Measurements from ENCODE around the gene PNPLA2.

The PNPLA2 gene

GRCh38 chr11:818396-819128, at the start of gene PNPLA2:
Gene PNPLA2 (plus strand): TSS chr11:818914. CDS start chr11:819719, 805 bp downstream.
- FAIRE-seq (no peak), DNase-seq (ENCODE audit: low spot score) (no peak)

- no peak for DNase-seq (ENCODE audit: low spot score)
- FAIRE-seq: no peak
These were observed 48.6 kb upstream of the PNPLA2 start for GRCh38 chr11:769887-770641.

- FAIRE-seq: no peak
- DNase-seq (ENCODE audit: low spot score): no peak
These were observed 47.8 kb upstream of the PNPLA2 start for GRCh38 chr11:770642-771616.

GRCh38 chr11:771617-772204, 47.0 kb upstream of the PNPLA2 start:
- FAIRE-seq (no peak), DNase-seq (ENCODE audit: low spot score) (no peak)

- FAIRE-seq (no peak), DNase-seq (ENCODE audit: low spot score) (no peak)
These were observed 46.0 kb upstream of the PNPLA2 start for GRCh38 chr11:772429-773390.

GRCh38 chr11:773425-773824, 45.3 kb upstream of the PNPLA2 start:
- DNase-seq (ENCODE audit: low spot score): no peak
- FAIRE-seq: no peak

GRCh38 chr11:773830-774229, 44.9 kb upstream of the PNPLA2 start:
- FAIRE-seq: no peak
- no peak for DNase-seq (ENCODE audit: low spot score)

- no peak for DNase-seq (ENCODE audit: low spot score)
- FAIRE-seq: no peak
These were observed 43.7 kb upstream of the PNPLA2 start for GRCh38 chr11:774873-775592.

GRCh38 chr11:776263-776560, 42.5 kb upstream of the PNPLA2 start:
- DNase-seq (ENCODE audit: low spot score) (no peak), FAIRE-seq (no peak)

- FAIRE-seq: no peak
- DNase-seq (ENCODE audit: low spot score): no peak
These were observed 42.0 kb upstream of the PNPLA2 start for GRCh38 chr11:776561-777287.

GRCh38 chr11:777288-778255, 41.1 kb upstream of the PNPLA2 start, which contains the start of gene GATD1:
Gene GATD1 (minus strand): TSS chr11:777487. CDS start chr11:777462, 25 bp downstream.
- DNase-seq (ENCODE audit: low spot score) (peak; percentile 64), FAIRE-seq (no peak)

- DNase-seq (ENCODE audit: low spot score) (no peak), FAIRE-seq (no peak)
These were observed 39.4 kb upstream of the PNPLA2 start for GRCh38 chr11:778976-779954.

GRCh38 chr11:779955-780532, 38.7 kb upstream of the PNPLA2 start:
- DNase-seq (ENCODE audit: low spot score): no peak
- FAIRE-seq: no peak

GRCh38 chr11:782264-783174, 36.2 kb upstream of the PNPLA2 start:
- FAIRE-seq (no peak), DNase-seq (ENCODE audit: low spot score) (no peak)

GRCh38 chr11:783581-784015, 35.1 kb upstream of the PNPLA2 start:
- DNase-seq (ENCODE audit: low spot score) (no peak), FAIRE-seq (no peak)
